ENCODE results near the gene AHRR.

The AHRR gene

GRCh38 chr5:432201-432927, 110.8 kb downstream of the AHRR start:
- DNase-seq (ENCODE audit: low spot score) = no peak
- ChIA-PET CTCF (interaction anchor here (1.1 to 1.5 kb wide), 2 partner anchors 18 to 115 kb away, joined by 3 to 4 read pairs; no protein-coding TSS in a partner anchor), POLR2A (ENCODE audit: low non-redundant PET) (no interaction called here)
- no peak overlapping the region for H3K27ac ChIP-seq
- TF ChIP-seq CTCF (conservative IDR thresholded peaks at IDR 0.05; ENCODE audit: low read depth) = no peak

GRCh38 chr5:432928-433791, 111.6 kb downstream of the AHRR start:
- no peak overlapping the region; the same call in 1 of the 2 replicates for H3K27ac ChIP-seq
- no peak for TF ChIP-seq CTCF (conservative IDR thresholded peaks at IDR 0.05; ENCODE audit: low read depth)
- ChIA-PET CTCF (no interaction called here), POLR2A (ENCODE audit: low non-redundant PET) (no interaction called here)
- no peak for DNase-seq (ENCODE audit: low spot score)

GRCh38 chr5:433836-434235, 112.3 kb downstream of the AHRR start:
- CTCF ChIA-PET = interaction anchor here (0.7 kb wide), 1 partner anchor 90 kb away, joined by 3 read pairs; no protein-coding TSS in a partner anchor
- no peak for DNase-seq (ENCODE audit: low spot score)
- POLR2A ChIA-PET (ENCODE audit: low non-redundant PET) = no interaction called here
- TF ChIP-seq CTCF (conservative IDR thresholded peaks at IDR 0.05; ENCODE audit: low read depth) = no peak
- H3K27ac ChIP-seq = no peak overlapping the region; the same call in 1 of the 2 replicates

- no peak for TF ChIP-seq CTCF (conservative IDR thresholded peaks at IDR 0.05; ENCODE audit: low read depth)
- CTCF ChIA-PET = interaction anchor here (0.7 kb wide), 1 partner anchor 91 kb away, joined by 3 read pairs; no protein-coding TSS in a partner anchor
- no peak overlapping the region for H3K27ac ChIP-seq
- POLR2A ChIA-PET (ENCODE audit: low non-redundant PET) = no interaction called here
- DNase-seq (ENCODE audit: low spot score) = no peak
Observed at GRCh38 chr5:434443-435146, 113.1 kb downstream of the AHRR start.

GRCh38 chr5:435156-435790, 113.8 kb downstream of the AHRR start:
- no peak overlapping the region for H3K27ac ChIP-seq
- DNase-seq (ENCODE audit: low spot score) = no peak
- ChIA-PET CTCF (no interaction called here), POLR2A (ENCODE audit: low non-redundant PET) (no interaction called here)
- TF ChIP-seq CTCF (conservative IDR thresholded peaks at IDR 0.05; ENCODE audit: low read depth) = no peak
